Neural crest cell (in vitro differentiated cells): ENCODE measurements around the gene CCM2L. TPM values are rescaled to one million over a fixed set of nuclear protein-coding genes. Genes with fewer than 3 reads are reported as not detected.
A peak's percentile ranks its signal among the peaks of the same experiment; 100 is the strongest.

ENCODE experiments used
- DNase-seq: peaks from one replicate; pipeline ENCODE4 v3.0.0; 2021; ENCODE audit warnings: low read depth, mixed read lengths, low spot score
- H3K27ac Mint-ChIP-seq: one replicate; pipeline ENCODE4 v1.8.0; 2021; ENCODE audit warnings: mild to moderate bottlenecking, mixed read lengths; ENCODE audit not compliant: unreplicated experiment
- H3K27me3 Mint-ChIP-seq: 2 replicates; pipeline ENCODE4 v1.8.0; 2021; ENCODE audit warnings: low read depth, mild to moderate bottlenecking, mixed read lengths
- H3K36me3 Mint-ChIP-seq: 2 replicates; pipeline ENCODE4 v1.8.0; 2021; ENCODE audit warnings: low read depth, mild to moderate bottlenecking, mixed read lengths
- H3K4me1 Mint-ChIP-seq: 2 replicates; pipeline ENCODE4 v1.8.0; 2021; ENCODE audit warnings: mixed read lengths
- H3K4me3 Mint-ChIP-seq: one replicate; pipeline ENCODE4 v1.8.0; 2021; ENCODE audit warnings: mild to moderate bottlenecking, mixed read lengths
- H3K9me3 Mint-ChIP-seq: 2 replicates; pipeline ENCODE4 v1.8.0; 2021; ENCODE audit warnings: mixed read lengths
- total RNA-seq: library from RNA; stranded (reverse); gene quantifications from 2 replicates; pipeline ENCODE4 v1.2.1, GENCODE V29; 2021
- TF ChIP-seq, protein P1 (sequence below): fragments of 200-600 bp; sonication (generic); conservative IDR thresholded peaks from 2 replicates; pipeline ENCODE4 v1.5.0; 2021; ENCODE audit warnings: antibody characterized with exemption, mild to moderate bottlenecking

CCM2L gene
- total RNA-seq, 1 donor from 2014 or later = 0.26 TPM

- H3K27me3 Mint-ChIP-seq = peaks cover 89% of the 10 kb centered on the region
- H3K4me3 Mint-ChIP-seq = no peak overlapping the region
These were observed 40.1 kb downstream of the CCM2L start for GRCh38 chr20:32050324-32050841.

GRCh38 chr20:32050851-32051556 is 40.8 kb downstream of the CCM2L start:
- peaks cover 4% of the 10 kb centered on the region for H3K36me3 Mint-ChIP-seq
- peaks cover 91% of the 10 kb centered on the region for H3K27me3 Mint-ChIP-seq
- H3K27ac Mint-ChIP-seq = no peak overlapping the region
- DNase-seq = no peak
- H3K4me1 Mint-ChIP-seq = peaks cover 14% of the 10 kb centered on the region
- H3K4me3 Mint-ChIP-seq = no peak overlapping the region
- peaks cover 4% of the 10 kb centered on the region for H3K9me3 Mint-ChIP-seq
- TF ChIP-seq, protein P1, sequence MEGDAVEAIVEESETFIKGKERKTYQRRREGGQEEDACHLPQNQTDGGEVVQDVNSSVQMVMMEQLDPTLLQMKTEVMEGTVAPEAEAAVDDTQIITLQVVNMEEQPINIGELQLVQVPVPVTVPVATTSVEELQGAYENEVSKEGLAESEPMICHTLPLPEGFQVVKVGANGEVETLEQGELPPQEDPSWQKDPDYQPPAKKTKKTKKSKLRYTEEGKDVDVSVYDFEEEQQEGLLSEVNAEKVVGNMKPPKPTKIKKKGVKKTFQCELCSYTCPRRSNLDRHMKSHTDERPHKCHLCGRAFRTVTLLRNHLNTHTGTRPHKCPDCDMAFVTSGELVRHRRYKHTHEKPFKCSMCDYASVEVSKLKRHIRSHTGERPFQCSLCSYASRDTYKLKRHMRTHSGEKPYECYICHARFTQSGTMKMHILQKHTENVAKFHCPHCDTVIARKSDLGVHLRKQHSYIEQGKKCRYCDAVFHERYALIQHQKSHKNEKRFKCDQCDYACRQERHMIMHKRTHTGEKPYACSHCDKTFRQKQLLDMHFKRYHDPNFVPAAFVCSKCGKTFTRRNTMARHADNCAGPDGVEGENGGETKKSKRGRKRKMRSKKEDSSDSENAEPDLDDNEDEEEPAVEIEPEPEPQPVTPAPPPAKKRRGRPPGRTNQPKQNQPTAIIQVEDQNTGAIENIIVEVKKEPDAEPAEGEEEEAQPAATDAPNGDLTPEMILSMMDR = peak; percentile 1

More at GRCh38 chr20:32050324-32050841, 40.1 kb downstream of the CCM2L start:
- Mint-ChIP-seq H3K4me1 (peaks cover 18% of the 10 kb centered on the region), H3K9me3 (peaks cover 6% of the 10 kb centered on the region), H3K27ac (no peak overlapping the region), H3K36me3 (peaks cover 4% of the 10 kb centered on the region)
- DNase-seq = no peak
- TF ChIP-seq, protein P1 = peak; percentile 23

DNA sequence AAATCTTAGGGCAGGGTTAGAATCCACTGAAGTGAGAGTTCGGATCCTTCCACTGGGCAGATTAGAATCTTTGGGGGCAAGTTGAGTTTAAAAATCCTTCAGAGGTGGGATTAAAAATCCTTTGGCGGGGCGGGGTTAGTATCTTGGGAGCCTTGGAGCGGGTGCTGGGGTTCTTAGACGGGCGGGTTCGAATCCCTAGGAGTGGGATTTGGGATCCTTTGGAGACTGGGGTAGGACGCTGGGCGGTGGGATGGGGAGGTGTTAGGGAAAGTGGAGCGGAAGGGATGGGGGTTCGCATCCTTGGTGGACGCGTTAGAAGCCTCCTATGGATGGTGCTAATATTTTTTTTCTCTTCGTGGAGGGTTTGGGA is 41.5 kb downstream of the CCM2L start:
- H3K9me3 Mint-ChIP-seq = no peaks in the 10 kb centered on the region
- H3K4me1 Mint-ChIP-seq = peaks cover 9% of the 10 kb centered on the region
- TF ChIP-seq, protein P1 = no peak

GRCh38 chr20:32052090-32052777 is 42.0 kb downstream of the CCM2L start, which contains the start of gene HCK:
HCK (plus strand) TSS chr20:32052242.
- Mint-ChIP-seq H3K9me3 (no peaks in the 10 kb centered on the region), H3K27ac (no peak within 1 kb of the TSS)

More for the DNA sequence above, 41.5 kb downstream of the CCM2L start:
- H3K27ac Mint-ChIP-seq = no peak overlapping the region
- H3K36me3 Mint-ChIP-seq = peaks cover 4% of the 10 kb centered on the region
- no peak for DNase-seq
- peaks cover 92% of the 10 kb centered on the region for H3K27me3 Mint-ChIP-seq
- peak overlapping the region; percentile 29 for H3K4me3 Mint-ChIP-seq

GRCh38 chr20:32052778-32053362 is 42.6 kb downstream of the CCM2L start:
- no peaks in the 10 kb centered on the region for H3K9me3 Mint-ChIP-seq
- TF ChIP-seq, protein P1 = no peak
- H3K36me3 Mint-ChIP-seq = peaks cover 4% of the 10 kb centered on the region
- H3K4me3 Mint-ChIP-seq = no peak overlapping the region
- H3K27me3 Mint-ChIP-seq = peaks cover 97% of the 10 kb centered on the region
- H3K4me1 Mint-ChIP-seq = peaks cover 9% of the 10 kb centered on the region
- DNase-seq = no peak
- H3K27ac Mint-ChIP-seq = no peak overlapping the region

More at GRCh38 chr20:32052090-32052777, 42.0 kb downstream of the CCM2L start, which contains the start of gene HCK:
- H3K36me3 Mint-ChIP-seq = peaks cover 4% of the 10 kb centered on the region
- no peak for DNase-seq
- H3K4me3 Mint-ChIP-seq = peak within 1 kb of the TSS; percentile 29
- TF ChIP-seq, protein P1 = no peak
- peaks cover 9% of the 10 kb centered on the region for H3K4me1 Mint-ChIP-seq
- peaks cover 96% of the 10 kb centered on the region for H3K27me3 Mint-ChIP-seq
